H1 (cell line): ENCODE measurements around the gene ITGA11. TPM values are rescaled to one million over a fixed set of nuclear protein-coding genes. Genes with fewer than 3 reads are reported as not detected.

Experiments used
- HDAC2 ChIP-seq, 2 experiments: fragments of 300-600 bp in 1 of 2; sonication (generic) in 1 of 2; IDR thresholded peaks; 2 replicates each; pipeline ENCODE4 v1.6.1; 2011 to 2012; ENCODE audit warnings: low read depth in 2 of 2, low read length in 2 of 2, mild to moderate bottlenecking in 2 of 2, moderate library complexity in 2 of 2, borderline replicate concordance in 1 of 2, inconsistent platforms in 1 of 2
- polyA plus RNA-seq, 7 experiments: library from polyadenylated mRNA; depleted of rRNA in 3 of 7; stranded (reverse) in 5 of 7; unstranded in 2 of 7; fragments of >200 nt in 5 of 7; fragments of 200-250 nt in 2 of 7; gene quantifications; 1 replicate in 5 of 7; 2 replicates in 1 of 7; 4 replicates in 1 of 7; pipeline versions ENCODE4 v1.2.1 to v1.2.3, GENCODE V29; 2011 to 2013; ENCODE audit warnings: missing spikeins in 2 of 7, mixed read lengths in 2 of 7
- total RNA-seq: library from RNA; stranded (reverse); fragmentation: NEBNext Ultra II Directional; extraction: Animal tissue kit (Norgen Biotek cat#: 25700); gene quantifications from 2 replicates; pipeline ENCODE4 v1.2.1, GENCODE V29; 2021
- TF ChIP-seq, protein P1 (sequence below): fragments of 300-600 bp; sonication (generic); IDR thresholded peaks from 2 replicates; pipeline ENCODE4 v1.7.1; 2012; ENCODE audit warnings: low read length, moderate library complexity, mild to moderate bottlenecking, inconsistent platforms; ENCODE audit not compliant: insufficient replicate concordance

The ITGA11 gene
- total and polyA plus RNA-seq, 2 of the 8 experiments (the other 6 are each of a cell fraction or from before 2014, with no cell fraction given) = 0.05 to 0.06 TPM

DNA sequence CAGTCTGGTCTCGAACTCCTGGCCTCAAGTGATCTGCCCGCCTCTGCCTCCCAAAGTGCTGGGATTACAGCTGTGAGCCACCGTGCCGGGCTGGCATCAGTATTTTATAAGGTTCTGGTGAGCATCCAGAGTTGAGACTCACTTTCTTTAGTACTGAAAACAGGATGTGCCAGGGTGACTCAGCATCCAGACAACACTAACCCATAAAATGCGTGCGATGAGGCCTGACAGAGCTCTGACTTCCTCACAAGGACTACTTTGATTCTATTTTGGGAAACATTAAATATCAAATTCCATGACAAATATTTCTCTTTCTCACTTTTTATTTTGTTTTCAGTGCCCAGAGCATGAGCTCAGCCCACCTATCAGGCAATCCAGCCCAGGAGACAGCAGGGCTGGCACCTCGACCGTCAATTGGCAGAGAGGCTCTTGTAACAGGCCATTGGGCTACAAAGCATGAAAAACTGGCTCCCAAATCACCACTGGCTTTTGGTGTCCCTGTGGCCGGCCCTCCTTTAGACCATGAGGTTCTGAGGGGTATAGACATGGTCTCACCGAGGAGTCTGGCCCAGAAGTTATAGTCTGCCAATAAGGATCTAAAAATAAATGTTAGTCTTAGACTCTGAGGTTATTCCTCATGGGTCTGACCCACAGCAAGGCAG is 79.4 kb downstream of the ITGA11 start (continued):
- TF ChIP-seq, protein P1, sequence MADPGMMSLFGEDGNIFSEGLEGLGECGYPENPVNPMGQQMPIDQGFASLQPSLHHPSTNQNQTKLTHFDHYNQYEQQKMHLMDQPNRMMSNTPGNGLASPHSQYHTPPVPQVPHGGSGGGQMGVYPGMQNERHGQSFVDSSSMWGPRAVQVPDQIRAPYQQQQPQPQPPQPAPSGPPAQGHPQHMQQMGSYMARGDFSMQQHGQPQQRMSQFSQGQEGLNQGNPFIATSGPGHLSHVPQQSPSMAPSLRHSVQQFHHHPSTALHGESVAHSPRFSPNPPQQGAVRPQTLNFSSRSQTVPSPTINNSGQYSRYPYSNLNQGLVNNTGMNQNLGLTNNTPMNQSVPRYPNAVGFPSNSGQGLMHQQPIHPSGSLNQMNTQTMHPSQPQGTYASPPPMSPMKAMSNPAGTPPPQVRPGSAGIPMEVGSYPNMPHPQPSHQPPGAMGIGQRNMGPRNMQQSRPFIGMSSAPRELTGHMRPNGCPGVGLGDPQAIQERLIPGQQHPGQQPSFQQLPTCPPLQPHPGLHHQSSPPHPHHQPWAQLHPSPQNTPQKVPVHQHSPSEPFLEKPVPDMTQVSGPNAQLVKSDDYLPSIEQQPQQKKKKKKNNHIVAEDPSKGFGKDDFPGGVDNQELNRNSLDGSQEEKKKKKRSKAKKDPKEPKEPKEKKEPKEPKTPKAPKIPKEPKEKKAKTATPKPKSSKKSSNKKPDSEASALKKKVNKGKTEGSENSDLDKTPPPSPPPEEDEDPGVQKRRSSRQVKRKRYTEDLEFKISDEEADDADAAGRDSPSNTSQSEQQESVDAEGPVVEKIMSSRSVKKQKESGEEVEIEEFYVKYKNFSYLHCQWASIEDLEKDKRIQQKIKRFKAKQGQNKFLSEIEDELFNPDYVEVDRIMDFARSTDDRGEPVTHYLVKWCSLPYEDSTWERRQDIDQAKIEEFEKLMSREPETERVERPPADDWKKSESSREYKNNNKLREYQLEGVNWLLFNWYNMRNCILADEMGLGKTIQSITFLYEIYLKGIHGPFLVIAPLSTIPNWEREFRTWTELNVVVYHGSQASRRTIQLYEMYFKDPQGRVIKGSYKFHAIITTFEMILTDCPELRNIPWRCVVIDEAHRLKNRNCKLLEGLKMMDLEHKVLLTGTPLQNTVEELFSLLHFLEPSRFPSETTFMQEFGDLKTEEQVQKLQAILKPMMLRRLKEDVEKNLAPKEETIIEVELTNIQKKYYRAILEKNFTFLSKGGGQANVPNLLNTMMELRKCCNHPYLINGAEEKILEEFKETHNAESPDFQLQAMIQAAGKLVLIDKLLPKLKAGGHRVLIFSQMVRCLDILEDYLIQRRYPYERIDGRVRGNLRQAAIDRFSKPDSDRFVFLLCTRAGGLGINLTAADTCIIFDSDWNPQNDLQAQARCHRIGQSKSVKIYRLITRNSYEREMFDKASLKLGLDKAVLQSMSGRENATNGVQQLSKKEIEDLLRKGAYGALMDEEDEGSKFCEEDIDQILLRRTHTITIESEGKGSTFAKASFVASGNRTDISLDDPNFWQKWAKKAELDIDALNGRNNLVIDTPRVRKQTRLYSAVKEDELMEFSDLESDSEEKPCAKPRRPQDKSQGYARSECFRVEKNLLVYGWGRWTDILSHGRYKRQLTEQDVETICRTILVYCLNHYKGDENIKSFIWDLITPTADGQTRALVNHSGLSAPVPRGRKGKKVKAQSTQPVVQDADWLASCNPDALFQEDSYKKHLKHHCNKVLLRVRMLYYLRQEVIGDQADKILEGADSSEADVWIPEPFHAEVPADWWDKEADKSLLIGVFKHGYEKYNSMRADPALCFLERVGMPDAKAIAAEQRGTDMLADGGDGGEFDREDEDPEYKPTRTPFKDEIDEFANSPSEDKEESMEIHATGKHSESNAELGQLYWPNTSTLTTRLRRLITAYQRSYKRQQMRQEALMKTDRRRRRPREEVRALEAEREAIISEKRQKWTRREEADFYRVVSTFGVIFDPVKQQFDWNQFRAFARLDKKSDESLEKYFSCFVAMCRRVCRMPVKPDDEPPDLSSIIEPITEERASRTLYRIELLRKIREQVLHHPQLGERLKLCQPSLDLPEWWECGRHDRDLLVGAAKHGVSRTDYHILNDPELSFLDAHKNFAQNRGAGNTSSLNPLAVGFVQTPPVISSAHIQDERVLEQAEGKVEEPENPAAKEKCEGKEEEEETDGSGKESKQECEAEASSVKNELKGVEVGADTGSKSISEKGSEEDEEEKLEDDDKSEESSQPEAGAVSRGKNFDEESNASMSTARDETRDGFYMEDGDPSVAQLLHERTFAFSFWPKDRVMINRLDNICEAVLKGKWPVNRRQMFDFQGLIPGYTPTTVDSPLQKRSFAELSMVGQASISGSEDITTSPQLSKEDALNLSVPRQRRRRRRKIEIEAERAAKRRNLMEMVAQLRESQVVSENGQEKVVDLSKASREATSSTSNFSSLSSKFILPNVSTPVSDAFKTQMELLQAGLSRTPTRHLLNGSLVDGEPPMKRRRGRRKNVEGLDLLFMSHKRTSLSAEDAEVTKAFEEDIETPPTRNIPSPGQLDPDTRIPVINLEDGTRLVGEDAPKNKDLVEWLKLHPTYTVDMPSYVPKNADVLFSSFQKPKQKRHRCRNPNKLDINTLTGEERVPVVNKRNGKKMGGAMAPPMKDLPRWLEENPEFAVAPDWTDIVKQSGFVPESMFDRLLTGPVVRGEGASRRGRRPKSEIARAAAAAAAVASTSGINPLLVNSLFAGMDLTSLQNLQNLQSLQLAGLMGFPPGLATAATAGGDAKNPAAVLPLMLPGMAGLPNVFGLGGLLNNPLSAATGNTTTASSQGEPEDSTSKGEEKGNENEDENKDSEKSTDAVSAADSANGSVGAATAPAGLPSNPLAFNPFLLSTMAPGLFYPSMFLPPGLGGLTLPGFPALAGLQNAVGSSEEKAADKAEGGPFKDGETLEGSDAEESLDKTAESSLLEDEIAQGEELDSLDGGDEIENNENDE = no peak
- no peak for TF ChIP-seq HDAC2 (IDR thresholded peaks at IDR 0.05; ENCODE audit: borderline replicate concordance in 1 of 2, low read depth in 2 of 2, low read length in 2 of 2)
